ENCODE measurements around the gene NFAM1. TPM values are rescaled to one million over a fixed set of nuclear protein-coding genes. Genes with fewer than 3 reads are reported as not detected.
A peak's percentile ranks its signal among the peaks of the same experiment; 100 is the strongest.

The NFAM1 gene
- total RNA-seq, 1 donor from 2014 or later = 0.88 TPM

- no peak overlapping the region for H3K27ac Mint-ChIP-seq
- H3K4me1 Mint-ChIP-seq (ENCODE audit: low read depth) = no peaks in the 10 kb centered on the region
- peaks cover 4% of the 10 kb centered on the region for H3K27me3 Mint-ChIP-seq (ENCODE audit: insufficient read depth)
- intact Hi-C loops (cut with micrococcal nuclease) = no loop called here
- H3K36me3 Mint-ChIP-seq (ENCODE audit: low read depth) = no peaks in the 10 kb centered on the region
- DNase-seq (ENCODE audit: low spot score) = no peak
- H3K9me3 Mint-ChIP-seq = no peaks in the 10 kb centered on the region
- H3K4me3 Mint-ChIP-seq = no peak overlapping the region
Observed at GRCh38 chr22:42379966-42380537, 52.2 kb downstream of the NFAM1 start.

- H3K9me3 Mint-ChIP-seq = no peaks in the 10 kb centered on the region
- H3K4me1 Mint-ChIP-seq (ENCODE audit: low read depth) = peaks cover 5% of the 10 kb centered on the region
- H3K27ac Mint-ChIP-seq = no peak overlapping the region
- no peak overlapping the region for H3K4me3 Mint-ChIP-seq
- H3K36me3 Mint-ChIP-seq (ENCODE audit: low read depth) = no peaks in the 10 kb centered on the region
- peaks cover 6% of the 10 kb centered on the region for H3K27me3 Mint-ChIP-seq (ENCODE audit: insufficient read depth)
- DNase-seq (ENCODE audit: low spot score) = no peak
- intact Hi-C loops (cut with micrococcal nuclease) = no loop called here
Observed at GRCh38 chr22:42376711-42377554, 55.3 kb downstream of the NFAM1 start.

- Mint-ChIP-seq H3K9me3 (no peaks in the 10 kb centered on the region), H3K4me3 (no peak overlapping the region), H3K27me3 (ENCODE audit: insufficient read depth) (peaks cover 6% of the 10 kb centered on the region), H3K4me1 (ENCODE audit: low read depth) (peaks cover 5% of the 10 kb centered on the region), H3K36me3 (ENCODE audit: low read depth) (no peaks in the 10 kb centered on the region), H3K27ac (no peak overlapping the region)
- no peak for DNase-seq (ENCODE audit: low spot score)
- intact Hi-C loops (cut with micrococcal nuclease) = no loop called here
Observed at GRCh38 chr22:42375982-42376381, 56.2 kb downstream of the NFAM1 start.

GRCh38 chr22:42372976-42373375, 59.2 kb downstream of the NFAM1 start:
- Mint-ChIP-seq H3K4me1 (ENCODE audit: low read depth) (peaks cover 12% of the 10 kb centered on the region), H3K4me3 (no peak overlapping the region), H3K36me3 (ENCODE audit: low read depth) (no peaks in the 10 kb centered on the region), H3K9me3 (no peaks in the 10 kb centered on the region), H3K27ac (no peak overlapping the region), H3K27me3 (ENCODE audit: insufficient read depth) (peaks cover 9% of the 10 kb centered on the region)
- DNase-seq (ENCODE audit: low spot score) = no peak
- intact Hi-C loops (cut with micrococcal nuclease) = no loop called here

- peaks cover 12% of the 10 kb centered on the region for H3K4me1 Mint-ChIP-seq (ENCODE audit: low read depth)
- no peaks in the 10 kb centered on the region for H3K36me3 Mint-ChIP-seq (ENCODE audit: low read depth)
- H3K9me3 Mint-ChIP-seq = no peaks in the 10 kb centered on the region
- no peak overlapping the region for H3K27ac Mint-ChIP-seq
- H3K4me3 Mint-ChIP-seq = no peak overlapping the region
- intact Hi-C loops (cut with micrococcal nuclease) = no loop called here
- no peak for DNase-seq (ENCODE audit: low spot score)
- peaks cover 20% of the 10 kb centered on the region for H3K27me3 Mint-ChIP-seq (ENCODE audit: insufficient read depth)
Observed at GRCh38 chr22:42371501-42371900, 60.7 kb downstream of the NFAM1 start.

- no peak overlapping the region for H3K4me3 Mint-ChIP-seq
- H3K4me1 Mint-ChIP-seq (ENCODE audit: low read depth) = peaks cover 12% of the 10 kb centered on the region
- no peaks in the 10 kb centered on the region for H3K36me3 Mint-ChIP-seq (ENCODE audit: low read depth)
- DNase-seq (ENCODE audit: low spot score) = no peak
- H3K27me3 Mint-ChIP-seq (ENCODE audit: insufficient read depth) = peaks cover 24% of the 10 kb centered on the region
- H3K27ac Mint-ChIP-seq = no peak overlapping the region
- intact Hi-C loops (cut with micrococcal nuclease) = no loop called here
- no peaks in the 10 kb centered on the region for H3K9me3 Mint-ChIP-seq
Observed at GRCh38 chr22:42371099-42371498, 61.1 kb downstream of the NFAM1 start.

DNA sequence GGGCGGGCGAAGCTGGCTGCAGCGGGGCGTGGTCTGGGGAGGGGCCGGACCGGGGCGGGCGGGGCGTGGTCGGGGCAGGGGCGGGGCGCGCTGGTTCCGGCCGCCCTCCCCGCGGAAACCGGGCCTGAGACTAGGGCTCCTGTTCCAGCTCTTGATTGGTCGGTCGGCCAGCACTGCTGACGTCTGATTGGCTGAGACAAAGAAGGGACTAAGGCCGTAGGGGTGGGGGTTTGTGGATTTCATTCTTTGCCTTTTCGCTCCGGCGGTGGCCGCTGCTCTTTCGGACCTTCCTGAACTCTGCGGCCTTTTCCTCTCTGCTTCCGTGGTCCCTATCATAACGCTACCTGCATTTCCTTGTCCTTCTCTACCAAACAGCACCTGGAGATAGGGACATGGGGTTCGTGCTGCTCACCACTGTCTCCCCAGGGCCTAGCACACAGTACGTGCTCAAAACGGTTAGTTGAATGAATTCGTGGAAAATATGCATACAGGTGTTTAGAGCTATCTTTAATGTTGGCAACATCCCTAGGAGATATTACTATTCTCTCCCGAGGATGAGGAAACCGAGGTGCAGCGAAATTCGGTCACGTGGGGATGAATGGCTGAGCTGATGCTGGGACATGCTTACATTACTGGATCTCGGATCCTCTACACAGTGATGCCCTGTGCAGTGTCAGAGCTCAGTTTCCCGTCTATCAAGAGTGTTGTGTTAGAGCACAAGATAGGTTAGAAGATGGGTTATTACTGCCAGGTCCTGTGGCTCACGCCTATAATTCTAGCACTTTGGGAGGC, 62.8 kb downstream of the NFAM1 start:
- H3K4me3 Mint-ChIP-seq = peak overlapping the region; percentile 85
- peaks cover 40% of the 10 kb centered on the region for H3K27me3 Mint-ChIP-seq (ENCODE audit: insufficient read depth)

GRCh38 chr22:42368379-42369249, 63.6 kb downstream of the NFAM1 start:
- Mint-ChIP-seq H3K36me3 (ENCODE audit: low read depth) (no peaks in the 10 kb centered on the region), H3K4me3 (peak overlapping the region; percentile 49), H3K9me3 (no peaks in the 10 kb centered on the region), H3K27me3 (ENCODE audit: insufficient read depth) (peaks cover 46% of the 10 kb centered on the region), H3K27ac (no peak overlapping the region), H3K4me1 (ENCODE audit: low read depth) (peaks cover 7% of the 10 kb centered on the region)
- DNase-seq (ENCODE audit: low spot score) = peak; percentile 17
- intact Hi-C loops (cut with micrococcal nuclease) = loop anchor here (1.0 to 5.0 kb wide), 8 partner anchors 68 to 567 kb away; partner anchors contain the start of gene NDUFA6

More for the DNA sequence above, 62.8 kb downstream of the NFAM1 start:
- intact Hi-C loops (cut with micrococcal nuclease) = loop anchor here (1.0 to 5.0 kb wide), 8 partner anchors 67 to 568 kb away; partner anchors contain the start of gene NDUFA6
- H3K36me3 Mint-ChIP-seq (ENCODE audit: low read depth) = no peaks in the 10 kb centered on the region
- H3K4me1 Mint-ChIP-seq (ENCODE audit: low read depth) = peaks cover 7% of the 10 kb centered on the region
- peak; percentile 82 for DNase-seq (ENCODE audit: low spot score)
- H3K9me3 Mint-ChIP-seq = no peaks in the 10 kb centered on the region
- peak overlapping the region; percentile 30 for H3K27ac Mint-ChIP-seq

DNA sequence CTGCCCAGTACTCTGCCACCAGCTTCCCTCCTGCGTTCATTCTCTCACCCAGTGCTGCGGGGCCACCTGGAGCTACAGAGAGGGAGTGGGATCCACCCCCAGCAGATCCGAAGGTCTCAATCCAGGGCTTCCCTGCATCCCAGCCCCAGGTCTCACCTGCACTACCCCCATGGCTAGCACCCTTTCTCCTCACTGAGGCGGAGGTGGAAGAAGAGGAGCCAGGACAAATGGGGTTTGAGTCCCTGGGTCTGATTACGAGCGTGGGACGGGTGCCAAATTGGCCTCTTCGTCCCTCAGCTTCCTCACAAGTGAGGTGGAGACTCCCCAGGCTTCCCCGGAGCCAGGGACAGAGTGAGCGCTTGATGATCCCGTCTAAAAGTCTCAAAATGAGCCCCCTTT, 64.2 kb downstream of the NFAM1 start:
- H3K36me3 Mint-ChIP-seq (ENCODE audit: low read depth) = no peaks in the 10 kb centered on the region
- H3K4me1 Mint-ChIP-seq (ENCODE audit: low read depth) = peaks cover 7% of the 10 kb centered on the region
- intact Hi-C loops (cut with micrococcal nuclease) = loop anchor here (2.0 to 5.0 kb wide), 4 partner anchors 69 to 277 kb away; partner anchors contain the start of gene NDUFA6
- peaks cover 46% of the 10 kb centered on the region for H3K27me3 Mint-ChIP-seq (ENCODE audit: insufficient read depth)
- no peaks in the 10 kb centered on the region for H3K9me3 Mint-ChIP-seq
- no peak for DNase-seq (ENCODE audit: low spot score)
- peak overlapping the region; percentile 49 for H3K4me3 Mint-ChIP-seq
- no peak overlapping the region for H3K27ac Mint-ChIP-seq

DNA sequence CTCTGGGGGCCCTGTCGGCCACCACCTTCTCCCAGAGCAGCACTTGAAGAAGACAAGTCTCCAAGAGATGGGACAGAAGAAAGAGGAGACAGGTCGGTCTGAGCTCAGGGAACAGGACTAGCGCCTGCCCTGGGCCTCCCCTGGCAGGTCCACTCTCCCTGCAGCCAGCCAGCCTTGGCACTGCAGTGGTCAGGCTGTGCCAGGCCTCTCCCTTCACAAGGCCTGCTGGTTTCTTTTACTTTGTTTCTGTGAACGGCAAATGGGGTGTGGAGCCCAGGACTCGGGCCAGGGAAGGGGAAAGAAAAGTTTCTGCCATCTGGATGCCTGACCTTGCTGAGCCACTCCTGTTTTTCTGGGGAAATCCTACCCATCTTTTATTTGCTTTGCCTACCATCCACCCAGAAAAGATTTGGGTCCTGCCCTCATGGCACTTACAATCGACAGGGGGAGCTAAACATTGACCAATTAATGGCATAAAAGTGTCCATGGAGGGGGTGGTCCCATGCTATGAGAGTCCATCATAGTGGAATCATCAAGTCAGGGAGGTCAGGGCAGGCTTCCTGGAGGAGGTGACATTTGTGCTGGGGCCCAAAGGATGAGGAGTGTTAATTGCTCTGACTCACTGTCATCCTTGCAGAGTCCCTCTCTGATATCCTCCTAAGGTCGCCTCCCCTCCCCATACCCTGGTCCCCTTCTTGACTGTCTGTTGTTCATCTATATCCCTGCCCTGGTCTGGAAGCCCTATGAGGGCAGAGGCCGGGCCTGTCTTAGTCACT, 65.2 kb downstream of the NFAM1 start:
- intact Hi-C loops (cut with micrococcal nuclease) = loop anchor here (5.0 kb wide), 2 partner anchors 135 to 200 kb away; no protein-coding TSS in a partner anchor
- Mint-ChIP-seq H3K27me3 (ENCODE audit: insufficient read depth) (peaks cover 52% of the 10 kb centered on the region), H3K9me3 (no peaks in the 10 kb centered on the region), H3K27ac (no peak overlapping the region), H3K36me3 (ENCODE audit: low read depth) (no peaks in the 10 kb centered on the region), H3K4me3 (peak overlapping the region; percentile 55), H3K4me1 (ENCODE audit: low read depth) (peaks cover 7% of the 10 kb centered on the region)
- DNase-seq (ENCODE audit: low spot score) = no peak

DNA sequence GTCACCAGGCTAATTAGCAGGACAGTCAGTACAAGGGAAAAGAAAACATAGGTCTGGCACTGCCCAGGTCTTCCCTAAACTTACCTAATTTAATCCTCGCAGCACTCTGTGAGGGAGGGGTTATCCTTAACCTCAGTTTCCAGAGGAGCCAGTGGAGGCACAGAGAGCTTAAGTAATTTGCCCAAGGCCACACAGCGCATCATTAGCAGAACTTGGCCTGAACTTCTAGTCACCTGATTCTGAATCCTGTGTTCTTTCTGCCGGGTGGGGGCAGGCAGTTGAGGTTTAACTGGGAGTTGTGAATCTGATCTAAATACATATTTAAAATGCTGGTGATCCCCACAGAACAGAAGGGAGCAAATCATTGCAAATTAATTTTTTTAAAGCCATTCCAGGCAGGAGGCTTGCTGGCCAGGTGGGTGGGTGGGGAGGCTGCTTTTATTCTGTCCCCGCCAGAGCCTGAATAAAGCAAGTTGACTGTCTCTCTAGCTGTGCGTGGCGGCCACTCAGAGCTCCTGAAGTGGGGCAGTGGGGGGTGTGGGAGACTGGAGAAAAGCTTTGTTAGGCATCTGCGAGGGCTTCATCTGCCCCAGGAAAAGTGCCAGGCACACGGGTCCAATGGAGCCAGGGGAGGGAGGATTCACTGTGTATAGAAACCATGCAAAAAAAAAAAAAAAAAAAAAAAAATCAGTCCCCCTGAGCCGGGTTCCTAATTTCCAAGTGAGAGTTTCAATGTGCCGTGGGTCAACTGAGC, 66.1 kb downstream of the NFAM1 start:
- intact Hi-C loops (cut with micrococcal nuclease) = loop anchor here (5.0 kb wide), 2 partner anchors 136 to 199 kb away; no protein-coding TSS in a partner anchor
- H3K9me3 Mint-ChIP-seq = no peaks in the 10 kb centered on the region
- DNase-seq (ENCODE audit: low spot score) = no peak

More for the DNA sequence above, 66.1 kb downstream of the NFAM1 start:
- Mint-ChIP-seq H3K4me1 (ENCODE audit: low read depth) (peaks cover 7% of the 10 kb centered on the region), H3K36me3 (ENCODE audit: low read depth) (no peaks in the 10 kb centered on the region), H3K27ac (no peak overlapping the region), H3K27me3 (ENCODE audit: insufficient read depth) (peaks cover 52% of the 10 kb centered on the region), H3K4me3 (no peak overlapping the region)

Data from activated T-helper 1 cell treated with anti-CD3 and anti-CD28 coated beads, Interleukin-12 subunit alpha, Interleukin-12 subunit beta, Interleukin-2, Interleukin-4 antibody, amounts not matched to agents 30 ng/mL and 10 ng/mL and 1 ng/mL, durations not matched to agents 14 hours and 24 hours and 36 hours (primary cell).